H1 (cell line): Measurements from ENCODE around the gene NR4A1. TPM values are rescaled to one million over a fixed set of nuclear protein-coding genes. Genes with fewer than 3 reads are reported as not detected.
A peak's percentile ranks its signal among the peaks of the same experiment; 100 is the strongest.

Experiments used
- CBX8 ChIP-seq: fragments of 300-800, 300-1000 bp; sonication (generic); IDR thresholded peaks from 2 replicates; pipeline ENCODE4 v1.7.1; 2016; ENCODE audit warnings: low read depth, low read length, borderline replicate concordance
- NANOG ChIP-seq: IDR thresholded peaks from 2 replicates; pipeline ENCODE4 v1.6.1; 2011; ENCODE audit warnings: low read length, low read depth, mild to moderate bottlenecking, inconsistent platforms; ENCODE audit not compliant: insufficient read depth, poor library complexity, severe bottlenecking
- POLR2A ChIP-seq, 2 experiments: IDR thresholded peaks; 1 replicate in 1 of 2; 2 replicates in 1 of 2; pipeline ENCODE4 v1.6.1; 2011; ENCODE audit warnings: low read depth in 2 of 2, low read length in 2 of 2, mild to moderate bottlenecking in 2 of 2; ENCODE audit errors: control extremely low read depth in 1 of 2
- SAP30 ChIP-seq: fragments of 300-600 bp; sonication (generic); IDR thresholded peaks from 2 replicates; pipeline ENCODE4 v1.7.1; 2012; ENCODE audit warnings: low read length, moderate library complexity, mild to moderate bottlenecking, inconsistent platforms; ENCODE audit not compliant: insufficient read depth, insufficient replicate concordance
- SRF ChIP-seq: IDR thresholded peaks from 2 replicates; pipeline ENCODE4 v1.6.1; 2011; ENCODE audit warnings: mild to moderate bottlenecking, low read depth, low read length, moderate library complexity
- SUZ12 ChIP-seq: fragments of 200-600 bp; sonication (generic); IDR thresholded peaks from 2 replicates; pipeline ENCODE4 v1.6.1; 2012; ENCODE audit warnings: mild to moderate bottlenecking, inconsistent platforms, low read length, moderate library complexity, mixed read lengths
- TCF12 ChIP-seq: IDR thresholded peaks from 2 replicates; pipeline ENCODE4 v1.6.1; 2011; ENCODE audit warnings: low read depth, mild to moderate bottlenecking, low read length
- polyA plus RNA-seq, 7 experiments: library from polyadenylated mRNA; depleted of rRNA in 3 of 7; stranded (reverse) in 5 of 7; unstranded in 2 of 7; fragments of >200 nt in 5 of 7; fragments of 200-250 nt in 2 of 7; gene quantifications; 1 replicate in 5 of 7; 2 replicates in 1 of 7; 4 replicates in 1 of 7; pipeline versions ENCODE4 v1.2.1 to v1.2.3, GENCODE V29; 2011 to 2013; ENCODE audit warnings: missing spikeins in 2 of 7, mixed read lengths in 2 of 7
- total RNA-seq: library from RNA; stranded (reverse); fragmentation: NEBNext Ultra II Directional; extraction: Animal tissue kit (Norgen Biotek cat#: 25700); gene quantifications from 2 replicates; pipeline ENCODE4 v1.2.1, GENCODE V29; 2021
- TF ChIP-seq, protein P1 (sequence below): fragments of 300-600 bp; sonication (generic); IDR thresholded peaks from 2 replicates; pipeline ENCODE4 v1.7.1; 2012; ENCODE audit warnings: low read length, moderate library complexity, mild to moderate bottlenecking, inconsistent platforms; ENCODE audit not compliant: insufficient replicate concordance

Gene NR4A1
- total and polyA plus RNA-seq, 2 of the 8 experiments (the other 6 are each of a cell fraction or from before 2014, with no cell fraction given): 18.7 to 23.3 TPM

DNA sequence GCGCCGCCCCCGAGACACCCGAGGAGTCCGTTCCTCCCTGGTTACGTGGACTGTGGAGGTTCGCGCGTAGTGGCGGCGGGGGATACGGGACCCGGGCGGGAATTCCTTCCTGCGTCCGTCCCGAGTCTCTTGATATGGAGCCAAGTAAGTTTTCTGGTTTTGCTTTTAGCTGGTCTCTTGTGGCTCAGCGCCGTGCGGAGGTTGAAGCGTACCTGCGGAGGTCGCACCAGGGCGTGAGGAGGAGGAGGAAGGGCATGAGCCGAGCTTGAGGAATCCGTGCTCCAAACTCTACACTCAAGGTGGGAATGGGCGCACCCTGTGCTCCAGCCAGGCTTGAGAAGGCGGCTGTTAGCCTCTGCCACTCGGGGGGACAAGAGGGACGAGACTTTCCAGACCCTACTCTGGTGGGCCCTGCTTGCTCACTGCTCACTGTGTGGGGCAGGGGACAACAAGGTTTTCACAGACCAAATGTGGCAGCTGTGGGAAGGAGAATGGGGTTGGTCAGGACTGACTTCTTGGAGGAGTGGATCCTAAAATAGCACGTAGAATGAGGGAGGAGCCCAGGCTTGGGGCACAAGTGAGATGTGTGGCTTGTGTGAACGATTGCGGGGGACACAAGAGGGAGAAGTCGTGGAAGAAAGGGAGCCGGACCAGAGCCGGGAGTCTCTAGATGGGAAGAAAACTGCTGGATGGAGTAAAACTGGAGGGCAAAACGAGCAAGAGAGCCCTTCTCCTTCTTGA is 19.1 kb downstream of the NR4A1 start (continued):
- TF ChIP-seq, protein P1, sequence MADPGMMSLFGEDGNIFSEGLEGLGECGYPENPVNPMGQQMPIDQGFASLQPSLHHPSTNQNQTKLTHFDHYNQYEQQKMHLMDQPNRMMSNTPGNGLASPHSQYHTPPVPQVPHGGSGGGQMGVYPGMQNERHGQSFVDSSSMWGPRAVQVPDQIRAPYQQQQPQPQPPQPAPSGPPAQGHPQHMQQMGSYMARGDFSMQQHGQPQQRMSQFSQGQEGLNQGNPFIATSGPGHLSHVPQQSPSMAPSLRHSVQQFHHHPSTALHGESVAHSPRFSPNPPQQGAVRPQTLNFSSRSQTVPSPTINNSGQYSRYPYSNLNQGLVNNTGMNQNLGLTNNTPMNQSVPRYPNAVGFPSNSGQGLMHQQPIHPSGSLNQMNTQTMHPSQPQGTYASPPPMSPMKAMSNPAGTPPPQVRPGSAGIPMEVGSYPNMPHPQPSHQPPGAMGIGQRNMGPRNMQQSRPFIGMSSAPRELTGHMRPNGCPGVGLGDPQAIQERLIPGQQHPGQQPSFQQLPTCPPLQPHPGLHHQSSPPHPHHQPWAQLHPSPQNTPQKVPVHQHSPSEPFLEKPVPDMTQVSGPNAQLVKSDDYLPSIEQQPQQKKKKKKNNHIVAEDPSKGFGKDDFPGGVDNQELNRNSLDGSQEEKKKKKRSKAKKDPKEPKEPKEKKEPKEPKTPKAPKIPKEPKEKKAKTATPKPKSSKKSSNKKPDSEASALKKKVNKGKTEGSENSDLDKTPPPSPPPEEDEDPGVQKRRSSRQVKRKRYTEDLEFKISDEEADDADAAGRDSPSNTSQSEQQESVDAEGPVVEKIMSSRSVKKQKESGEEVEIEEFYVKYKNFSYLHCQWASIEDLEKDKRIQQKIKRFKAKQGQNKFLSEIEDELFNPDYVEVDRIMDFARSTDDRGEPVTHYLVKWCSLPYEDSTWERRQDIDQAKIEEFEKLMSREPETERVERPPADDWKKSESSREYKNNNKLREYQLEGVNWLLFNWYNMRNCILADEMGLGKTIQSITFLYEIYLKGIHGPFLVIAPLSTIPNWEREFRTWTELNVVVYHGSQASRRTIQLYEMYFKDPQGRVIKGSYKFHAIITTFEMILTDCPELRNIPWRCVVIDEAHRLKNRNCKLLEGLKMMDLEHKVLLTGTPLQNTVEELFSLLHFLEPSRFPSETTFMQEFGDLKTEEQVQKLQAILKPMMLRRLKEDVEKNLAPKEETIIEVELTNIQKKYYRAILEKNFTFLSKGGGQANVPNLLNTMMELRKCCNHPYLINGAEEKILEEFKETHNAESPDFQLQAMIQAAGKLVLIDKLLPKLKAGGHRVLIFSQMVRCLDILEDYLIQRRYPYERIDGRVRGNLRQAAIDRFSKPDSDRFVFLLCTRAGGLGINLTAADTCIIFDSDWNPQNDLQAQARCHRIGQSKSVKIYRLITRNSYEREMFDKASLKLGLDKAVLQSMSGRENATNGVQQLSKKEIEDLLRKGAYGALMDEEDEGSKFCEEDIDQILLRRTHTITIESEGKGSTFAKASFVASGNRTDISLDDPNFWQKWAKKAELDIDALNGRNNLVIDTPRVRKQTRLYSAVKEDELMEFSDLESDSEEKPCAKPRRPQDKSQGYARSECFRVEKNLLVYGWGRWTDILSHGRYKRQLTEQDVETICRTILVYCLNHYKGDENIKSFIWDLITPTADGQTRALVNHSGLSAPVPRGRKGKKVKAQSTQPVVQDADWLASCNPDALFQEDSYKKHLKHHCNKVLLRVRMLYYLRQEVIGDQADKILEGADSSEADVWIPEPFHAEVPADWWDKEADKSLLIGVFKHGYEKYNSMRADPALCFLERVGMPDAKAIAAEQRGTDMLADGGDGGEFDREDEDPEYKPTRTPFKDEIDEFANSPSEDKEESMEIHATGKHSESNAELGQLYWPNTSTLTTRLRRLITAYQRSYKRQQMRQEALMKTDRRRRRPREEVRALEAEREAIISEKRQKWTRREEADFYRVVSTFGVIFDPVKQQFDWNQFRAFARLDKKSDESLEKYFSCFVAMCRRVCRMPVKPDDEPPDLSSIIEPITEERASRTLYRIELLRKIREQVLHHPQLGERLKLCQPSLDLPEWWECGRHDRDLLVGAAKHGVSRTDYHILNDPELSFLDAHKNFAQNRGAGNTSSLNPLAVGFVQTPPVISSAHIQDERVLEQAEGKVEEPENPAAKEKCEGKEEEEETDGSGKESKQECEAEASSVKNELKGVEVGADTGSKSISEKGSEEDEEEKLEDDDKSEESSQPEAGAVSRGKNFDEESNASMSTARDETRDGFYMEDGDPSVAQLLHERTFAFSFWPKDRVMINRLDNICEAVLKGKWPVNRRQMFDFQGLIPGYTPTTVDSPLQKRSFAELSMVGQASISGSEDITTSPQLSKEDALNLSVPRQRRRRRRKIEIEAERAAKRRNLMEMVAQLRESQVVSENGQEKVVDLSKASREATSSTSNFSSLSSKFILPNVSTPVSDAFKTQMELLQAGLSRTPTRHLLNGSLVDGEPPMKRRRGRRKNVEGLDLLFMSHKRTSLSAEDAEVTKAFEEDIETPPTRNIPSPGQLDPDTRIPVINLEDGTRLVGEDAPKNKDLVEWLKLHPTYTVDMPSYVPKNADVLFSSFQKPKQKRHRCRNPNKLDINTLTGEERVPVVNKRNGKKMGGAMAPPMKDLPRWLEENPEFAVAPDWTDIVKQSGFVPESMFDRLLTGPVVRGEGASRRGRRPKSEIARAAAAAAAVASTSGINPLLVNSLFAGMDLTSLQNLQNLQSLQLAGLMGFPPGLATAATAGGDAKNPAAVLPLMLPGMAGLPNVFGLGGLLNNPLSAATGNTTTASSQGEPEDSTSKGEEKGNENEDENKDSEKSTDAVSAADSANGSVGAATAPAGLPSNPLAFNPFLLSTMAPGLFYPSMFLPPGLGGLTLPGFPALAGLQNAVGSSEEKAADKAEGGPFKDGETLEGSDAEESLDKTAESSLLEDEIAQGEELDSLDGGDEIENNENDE: no peak
- TF ChIP-seq CBX8: no peak
- TF ChIP-seq POLR2A (IDR thresholded peaks at IDR 0.05; ENCODE audit: control extremely low read depth in 1 of 2, low read depth in 2 of 2, low read length in 2 of 2): no peak
- TF ChIP-seq NANOG: no peak
- no peak for TF ChIP-seq SRF
- peak; percentile 72 for TF ChIP-seq SAP30
- TF ChIP-seq SUZ12: no peak
- no peak for TF ChIP-seq TCF12
